ENCODE results near the gene STOML1. TPM values are rescaled to one million over a fixed set of nuclear protein-coding genes. Genes with fewer than 3 reads are reported as not detected.

The STOML1 gene
- total and polyA plus RNA-seq, 2 donors from 2014 or later: 15.0 to 22.2 TPM

- DNase-seq: peak in 1 of 5 donors; percentile 53
- TF ChIP-seq, protein P1, sequence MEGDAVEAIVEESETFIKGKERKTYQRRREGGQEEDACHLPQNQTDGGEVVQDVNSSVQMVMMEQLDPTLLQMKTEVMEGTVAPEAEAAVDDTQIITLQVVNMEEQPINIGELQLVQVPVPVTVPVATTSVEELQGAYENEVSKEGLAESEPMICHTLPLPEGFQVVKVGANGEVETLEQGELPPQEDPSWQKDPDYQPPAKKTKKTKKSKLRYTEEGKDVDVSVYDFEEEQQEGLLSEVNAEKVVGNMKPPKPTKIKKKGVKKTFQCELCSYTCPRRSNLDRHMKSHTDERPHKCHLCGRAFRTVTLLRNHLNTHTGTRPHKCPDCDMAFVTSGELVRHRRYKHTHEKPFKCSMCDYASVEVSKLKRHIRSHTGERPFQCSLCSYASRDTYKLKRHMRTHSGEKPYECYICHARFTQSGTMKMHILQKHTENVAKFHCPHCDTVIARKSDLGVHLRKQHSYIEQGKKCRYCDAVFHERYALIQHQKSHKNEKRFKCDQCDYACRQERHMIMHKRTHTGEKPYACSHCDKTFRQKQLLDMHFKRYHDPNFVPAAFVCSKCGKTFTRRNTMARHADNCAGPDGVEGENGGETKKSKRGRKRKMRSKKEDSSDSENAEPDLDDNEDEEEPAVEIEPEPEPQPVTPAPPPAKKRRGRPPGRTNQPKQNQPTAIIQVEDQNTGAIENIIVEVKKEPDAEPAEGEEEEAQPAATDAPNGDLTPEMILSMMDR (IDR thresholded peaks at IDR 0.05; ENCODE audit: borderline replicate concordance, extremely low read depth, insufficient read depth): no peak
- no peak for FAIRE-seq
- H3K4me3 ChIP-seq (ENCODE audit: low read length in 3 of 3): no peak overlapping the region
- no peaks in the 10 kb centered on the region for H3K9me3 ChIP-seq (ENCODE audit: control insufficient read depth in 2 of 3, insufficient read depth in 1 of 3, low read length in 3 of 3)
- intact Hi-C loops (cut with DNase I): no loop called here
- H3K4me1 ChIP-seq (ENCODE audit: control insufficient read depth in 2 of 3, insufficient read depth in 2 of 3, low read depth in 1 of 3, low read length in 3 of 3): peaks cover 0 to 11% (median 10%) of the 10 kb centered on the region in 3 donors
- no peak overlapping the region for H3K27ac ChIP-seq (ENCODE audit: low read depth in 2 of 2, low read length in 2 of 2)
- H3K9ac ChIP-seq (ENCODE audit: low read length in 3 of 3): no peak overlapping the region
- no peaks in the 10 kb centered on the region for H3K27me3 ChIP-seq (ENCODE audit: control insufficient read depth, insufficient read depth, low read length)
- H3K36me3 ChIP-seq (ENCODE audit: control insufficient read depth in 2 of 3, insufficient read depth in 3 of 3, low read length in 3 of 3): peaks cover 0 to 7% (median 6%) of the 10 kb centered on the region in 3 donors
Observed at GRCh38 chr15:73949496-73949895, 42.6 kb downstream of the STOML1 start.

GRCh38 chr15:73948982-73949381 is 43.1 kb downstream of the STOML1 start:
- Histone ChIP-seq H3K4me1 (ENCODE audit: control insufficient read depth in 2 of 3, insufficient read depth in 2 of 3, low read depth in 1 of 3, low read length in 3 of 3) (peaks cover 0 to 11% (median 10%) of the 10 kb centered on the region in 3 donors), H3K27me3 (ENCODE audit: control insufficient read depth, insufficient read depth, low read length) (no peaks in the 10 kb centered on the region), H3K4me3 (ENCODE audit: low read length in 3 of 3) (no peak overlapping the region), H3K36me3 (ENCODE audit: control insufficient read depth in 2 of 3, insufficient read depth in 3 of 3, low read length in 3 of 3) (peaks cover 0 to 7% (median 6%) of the 10 kb centered on the region in 3 donors), H3K9ac (ENCODE audit: low read length in 3 of 3) (no peak overlapping the region), H3K27ac (ENCODE audit: low read depth in 2 of 2, low read length in 2 of 2) (no peak overlapping the region), H3K9me3 (ENCODE audit: control insufficient read depth in 2 of 3, insufficient read depth in 1 of 3, low read length in 3 of 3) (no peaks in the 10 kb centered on the region)
- TF ChIP-seq, protein P1 (IDR thresholded peaks at IDR 0.05; ENCODE audit: borderline replicate concordance, extremely low read depth, insufficient read depth): no peak
- DNase-seq (peak in 1 of 5 donors; percentile 20), FAIRE-seq (no peak)
- intact Hi-C loops (cut with DNase I): no loop called here

GRCh38 chr15:73948396-73948795 is 43.7 kb downstream of the STOML1 start:
- DNase-seq: peak in 1 of 5 donors; percentile 18
- TF ChIP-seq, protein P1 (IDR thresholded peaks at IDR 0.05; ENCODE audit: borderline replicate concordance, extremely low read depth, insufficient read depth): no peak
- H3K9me3 ChIP-seq (ENCODE audit: control insufficient read depth in 2 of 3, insufficient read depth in 1 of 3, low read length in 3 of 3): no peaks in the 10 kb centered on the region
- peaks cover 0 to 11% (median 8%) of the 10 kb centered on the region in 3 donors for H3K4me1 ChIP-seq (ENCODE audit: control insufficient read depth in 2 of 3, insufficient read depth in 2 of 3, low read depth in 1 of 3, low read length in 3 of 3)
- no peak overlapping the region for H3K4me3 ChIP-seq (ENCODE audit: low read length in 3 of 3)
- intact Hi-C loops (cut with DNase I): no loop called here
- H3K27ac ChIP-seq (ENCODE audit: low read depth in 2 of 2, low read length in 2 of 2): no peak overlapping the region
- FAIRE-seq: no peak
- no peak overlapping the region for H3K9ac ChIP-seq (ENCODE audit: low read length in 3 of 3)
- peaks cover 0 to 7% (median 6%) of the 10 kb centered on the region in 3 donors for H3K36me3 ChIP-seq (ENCODE audit: control insufficient read depth in 2 of 3, insufficient read depth in 3 of 3, low read length in 3 of 3)
- H3K27me3 ChIP-seq (ENCODE audit: control insufficient read depth, insufficient read depth, low read length): no peaks in the 10 kb centered on the region

GRCh38 chr15:73947651-73948050 is 44.4 kb downstream of the STOML1 start:
- no peak for FAIRE-seq
- DNase-seq: peak in 1 of 5 donors; percentile 45
- Histone ChIP-seq H3K9me3 (ENCODE audit: control insufficient read depth in 2 of 3, insufficient read depth in 1 of 3, low read length in 3 of 3) (no peaks in the 10 kb centered on the region), H3K4me1 (ENCODE audit: control insufficient read depth in 2 of 3, insufficient read depth in 2 of 3, low read depth in 1 of 3, low read length in 3 of 3) (peaks cover 0 to 11% (median 8%) of the 10 kb centered on the region in 3 donors), H3K9ac (ENCODE audit: low read length in 3 of 3) (no peak overlapping the region), H3K36me3 (ENCODE audit: control insufficient read depth in 2 of 3, insufficient read depth in 3 of 3, low read length in 3 of 3) (peaks cover 0 to 7% (median 6%) of the 10 kb centered on the region in 3 donors), H3K27ac (ENCODE audit: low read depth in 2 of 2, low read length in 2 of 2) (no peak overlapping the region), H3K4me3 (ENCODE audit: low read length in 3 of 3) (no peak overlapping the region), H3K27me3 (ENCODE audit: control insufficient read depth, insufficient read depth, low read length) (no peaks in the 10 kb centered on the region)
- TF ChIP-seq, protein P1 (IDR thresholded peaks at IDR 0.05; ENCODE audit: borderline replicate concordance, extremely low read depth, insufficient read depth): no peak
- intact Hi-C loops (cut with DNase I): no loop called here

Measured in kidney (tissue), 14 donors.